Mucosa of descending colon (tissue), 3 donors: Measurements from ENCODE around the gene EXOC6B. TPM values are rescaled to one million over a fixed set of nuclear protein-coding genes. Genes with fewer than 3 reads are reported as not detected.

ENCODE experiments used
- ATAC-seq: fragments of 200-7000 bp; cut with Tn5 transposase; one replicate; pipeline ENCODE4 v1.9.1; 2020; ENCODE audit warnings: mild to moderate bottlenecking, moderate library complexity
- DNase-seq, 3 donors: peaks; one replicate each; pipeline ENCODE4 v3.0.0-alpha.2; 2020
- H3K36me3 ChIP-seq: fragments of 200-600 bp; one replicate; pipeline ENCODE4 v1.8.0; 2021; ENCODE audit warnings: low read depth, mild to moderate bottlenecking
- H3K4me1 ChIP-seq: fragments of 200-600 bp; one replicate; pipeline ENCODE4 v1.8.0; 2021; ENCODE audit warnings: low read depth, mild to moderate bottlenecking
- H3K4me3 ChIP-seq: fragments of 200-600 bp; one replicate; pipeline ENCODE4 v1.8.0; 2021; ENCODE audit warnings: mild to moderate bottlenecking
- H3K9me3 ChIP-seq: fragments of 200-600 bp; one replicate; pipeline ENCODE4 v1.8.0; 2021; ENCODE audit warnings: mild to moderate bottlenecking
- CTCF ChIP-seq: fragments of 200-600 bp; IDR thresholded peaks from one replicate; pipeline ENCODE4 v1.8.0; 2022; ENCODE audit warnings: antibody characterized with exemption, mild to moderate bottlenecking
- intact Hi-C, 2 donors: fragments of 100-400 bp; cut with DNase I in 1 of 2; cut with micrococcal nuclease in 1 of 2; formaldehyde crosslinking; loops; one replicate each; pipeline versions ENCODE4 v1.11.0 to v1.11.1; 2022; cut with DNase I, micrococcal nuclease
- total RNA-seq, 3 donors: library from RNA; stranded (reverse); fragmentation: NEBNext Ultra II Directional in 2 of 3; extraction: Animal tissue kit (Norgen Biotek cat#: 25700) in 2 of 3; gene quantifications; one replicate each; pipeline versions ENCODE4 v1.2.1 to v1.2.4, GENCODE V29; 2021 to 2023
- donor health status: DM: no; HTN: no; CAD: no; lungs with moderate emphysema.
- donor health status: DM: no; HTN: no; CAD: no.
- donor health status: DM: no; HTN: yes; CAD: no.

EXOC6B gene
- total RNA-seq, 3 donors from 2014 or later, result 19.4 to 52.4 (median 28.8) TPM

GRCh38 chr2:72847534-72848315, 21.9 kb upstream of the EXOC6B start:
- TF ChIP-seq CTCF, result no peak
- no peak for DNase-seq
- H3K36me3 ChIP-seq, result no peaks in the 10 kb centered on the region
- H3K4me3 ChIP-seq, result no peak overlapping the region
- intact Hi-C loops, result no loop called here
- H3K4me1 ChIP-seq, result no peaks in the 10 kb centered on the region
- ATAC-seq, result no peak
- no peaks in the 10 kb centered on the region for H3K9me3 ChIP-seq

GRCh38 chr2:72846171-72847095, 20.6 kb upstream of the EXOC6B start:
- no peak for DNase-seq
- intact Hi-C loops, result no loop called here
- Histone ChIP-seq H3K36me3 (no peaks in the 10 kb centered on the region), H3K4me1 (no peaks in the 10 kb centered on the region), H3K9me3 (no peaks in the 10 kb centered on the region), H3K4me3 (no peak overlapping the region)
- no peak for TF ChIP-seq CTCF
- ATAC-seq, result no peak

GRCh38 chr2:72843301-72843700, 17.5 kb upstream of the EXOC6B start:
- no peaks in the 10 kb centered on the region for H3K9me3 ChIP-seq
- H3K36me3 ChIP-seq, result no peaks in the 10 kb centered on the region
- no peak for ATAC-seq
- H3K4me1 ChIP-seq, result no peaks in the 10 kb centered on the region
- no peak for TF ChIP-seq CTCF
- no peak for DNase-seq
- no peak overlapping the region for H3K4me3 ChIP-seq
- intact Hi-C loops, result no loop called here

DNA sequence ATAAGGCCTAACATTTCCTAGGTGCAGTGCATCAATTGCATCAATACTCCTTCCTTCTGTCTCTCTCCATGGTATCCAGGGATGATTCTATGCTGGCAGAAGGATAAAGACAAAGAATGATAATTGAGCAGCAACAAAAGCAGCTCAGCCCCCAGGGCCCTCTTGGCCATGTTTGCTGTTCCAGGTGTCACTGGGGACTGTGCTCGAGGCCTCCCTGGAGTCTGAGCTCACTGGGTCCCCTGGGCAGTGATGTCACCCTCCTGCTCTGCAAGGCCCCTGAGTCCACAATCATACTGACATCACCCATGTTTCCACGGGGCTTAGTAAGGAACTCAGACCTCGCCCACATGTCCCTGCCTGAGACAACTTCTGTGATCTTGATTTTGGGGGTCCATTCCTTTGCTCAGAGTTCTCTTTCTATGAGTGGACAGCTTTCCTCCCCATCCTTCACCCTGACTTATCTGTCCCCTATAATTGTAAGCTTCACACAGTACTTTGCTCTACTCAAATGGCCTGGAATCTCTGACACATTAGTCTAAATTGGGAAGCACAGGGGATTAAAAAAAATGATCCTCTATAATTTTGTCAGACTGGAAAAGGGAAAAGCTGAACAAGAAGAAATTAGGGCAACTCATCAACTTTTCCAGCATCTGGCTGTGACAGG, 15.8 kb upstream of the EXOC6B start:
- H3K4me1 ChIP-seq, result no peaks in the 10 kb centered on the region
- intact Hi-C loops, result no loop called here
- H3K4me3 ChIP-seq, result no peak overlapping the region
- ATAC-seq (no peak), DNase-seq (no peak)
- no peak for TF ChIP-seq CTCF
- H3K36me3 ChIP-seq, result no peaks in the 10 kb centered on the region
- H3K9me3 ChIP-seq, result no peaks in the 10 kb centered on the region

- no peaks in the 10 kb centered on the region for H3K9me3 ChIP-seq
- intact Hi-C loops, result no loop called here
- no peaks in the 10 kb centered on the region for H3K4me1 ChIP-seq
- ATAC-seq (no peak), DNase-seq (no peak)
- no peaks in the 10 kb centered on the region for H3K36me3 ChIP-seq
- no peak overlapping the region for H3K4me3 ChIP-seq
- TF ChIP-seq CTCF, result no peak
Observed at GRCh38 chr2:72840066-72840465, 14.2 kb upstream of the EXOC6B start.
